NCI-H1436 (cell line): Measurements from ENCODE around the gene EGFL8.
A peak's percentile ranks its signal among the peaks of the same experiment; 100 is the strongest.

ENCODE experiments used
- DNase-seq: peaks from one replicate; lab custom pipeline; 2025; lab: John Stamatoyannopoulos, UW

Gene EGFL8

GRCh38 chr6:32168350-32168749, 4.0 kb downstream of the EGFL8 start:
- DNase-seq, result no peak

GRCh38 chr6:32168807-32169591, 4.6 kb downstream of the EGFL8 start:
- DNase-seq, result no peak

GRCh38 chr6:32170294-32170693, 5.9 kb downstream of the EGFL8 start:
- DNase-seq, result no peak

GRCh38 chr6:32171234-32171633, 6.8 kb downstream of the EGFL8 start:
- no peak for DNase-seq

DNA sequence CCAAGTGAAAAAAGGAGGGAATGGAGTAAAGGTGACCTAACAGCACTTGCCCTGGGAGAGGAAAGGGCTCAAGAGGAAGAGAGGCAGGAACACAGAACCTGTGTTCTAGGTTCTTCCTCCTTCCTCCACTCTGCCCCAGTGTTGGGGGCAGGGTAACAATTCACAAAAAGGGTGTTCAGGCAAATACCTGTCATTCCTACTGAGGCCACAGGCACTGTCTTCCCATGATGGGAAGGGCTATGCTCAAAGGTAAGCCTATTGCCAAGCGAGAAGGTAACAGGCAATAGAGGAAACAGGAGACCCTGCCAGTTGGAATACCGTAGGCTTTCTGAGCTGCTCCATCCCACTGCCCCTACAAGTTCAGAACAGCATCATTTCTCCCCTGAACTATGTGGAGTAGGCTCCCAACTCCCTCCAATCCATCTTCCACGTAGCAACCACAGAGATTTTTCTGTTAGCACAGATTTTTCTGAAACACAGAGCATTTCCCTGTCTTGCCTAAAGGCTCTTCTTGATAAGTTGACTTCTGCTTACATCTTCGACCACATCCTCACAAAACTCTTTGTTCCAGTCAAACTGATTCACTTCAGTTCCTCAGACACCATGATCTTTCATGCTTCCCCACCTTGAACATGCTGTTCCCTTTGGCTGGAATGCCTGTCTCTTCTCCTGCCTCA, 8.8 kb downstream of the EGFL8 start:
- DNase-seq, result no peak

DNA sequence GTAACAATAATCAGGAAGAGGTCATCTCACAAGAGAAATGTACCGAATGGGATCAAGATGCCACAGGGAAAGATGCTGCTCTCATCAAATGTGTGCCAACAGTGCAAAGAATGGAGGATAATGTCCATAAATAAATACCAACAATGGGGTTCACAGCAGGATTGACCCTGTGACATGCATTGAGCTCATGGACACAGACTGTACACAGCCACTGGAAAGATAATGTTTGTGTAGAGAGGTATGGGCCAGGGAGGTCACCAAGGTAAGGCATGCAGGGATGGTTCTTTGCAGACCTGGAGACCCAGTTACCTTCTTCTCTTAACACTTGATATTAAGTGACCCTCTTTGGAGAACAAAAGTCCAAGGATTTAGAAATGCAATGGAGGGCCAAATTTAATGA, 10.0 kb downstream of the EGFL8 start:
- no peak for DNase-seq

DNA sequence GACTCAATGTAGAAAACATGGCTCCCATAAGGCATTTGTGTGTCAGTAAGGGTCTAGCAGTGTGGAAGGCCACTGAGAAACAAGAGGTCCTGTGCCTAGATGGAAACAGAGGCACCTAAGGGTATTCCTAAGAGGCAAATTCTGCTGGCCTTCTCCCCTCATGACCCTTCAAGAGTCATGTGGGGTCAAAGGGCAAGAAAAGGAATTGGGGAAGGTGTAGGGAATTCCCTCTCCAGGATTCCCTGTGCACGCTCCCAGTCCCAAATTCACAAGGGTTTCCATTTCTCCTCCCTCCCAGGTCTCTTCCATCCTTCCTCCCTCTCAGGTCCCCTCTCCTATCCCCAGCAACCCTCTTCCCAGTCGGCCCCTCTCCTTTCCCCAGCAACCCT, 10.9 kb downstream of the EGFL8 start:
- no peak for DNase-seq

DNA sequence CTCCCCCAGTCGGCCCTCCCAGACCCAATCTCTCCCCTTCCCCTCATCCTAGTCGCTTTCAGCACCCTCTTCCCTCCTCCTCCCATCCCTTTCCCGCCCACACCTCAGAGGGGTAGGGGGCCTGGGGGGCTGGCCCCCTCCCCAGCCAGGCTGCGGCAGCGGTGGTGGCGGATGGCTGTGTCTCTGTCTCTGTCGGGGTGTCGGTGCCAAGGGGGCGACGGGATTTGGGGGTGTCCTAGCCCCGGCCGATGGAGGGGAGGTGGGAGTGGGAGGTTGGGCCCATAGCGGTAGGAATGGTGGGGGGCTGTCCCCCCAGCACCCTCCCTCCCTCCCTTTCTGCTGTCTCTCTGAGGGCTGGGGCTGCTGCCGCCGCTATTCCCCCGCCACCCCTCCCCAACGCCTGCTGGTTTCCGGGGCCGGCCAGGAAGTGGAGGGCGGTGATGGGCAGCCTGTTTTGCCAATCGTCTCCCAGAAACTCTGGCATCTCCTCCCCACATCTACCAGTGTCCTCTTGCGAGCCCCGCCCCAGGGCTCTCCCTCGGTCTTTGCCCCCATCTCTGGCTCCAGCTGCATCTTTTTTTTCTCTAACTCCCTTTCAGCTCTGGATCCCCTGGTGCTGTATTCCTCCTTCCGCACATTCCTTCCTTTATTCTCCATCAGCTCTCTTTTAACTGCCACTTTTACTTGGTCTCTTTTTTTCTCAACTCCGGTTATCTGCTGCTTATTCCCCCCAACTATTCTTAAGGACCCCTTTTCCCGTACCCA, 11.5 kb downstream of the EGFL8 start, which contains the start of gene AGPAT1:
Gene AGPAT1, minus strand, starts transcription at position 374 of the 765 bp plus-strand sequence. CDS start 4,588 bp downstream, outside the sequence.
- DNase-seq, result peak; percentile 93

GRCh38 chr6:32176476-32177182, 12.2 kb downstream of the EGFL8 start:
- DNase-seq, result no peak

- no peak for DNase-seq
Observed at GRCh38 chr6:32177183-32177787, 12.9 kb downstream of the EGFL8 start.

DNA sequence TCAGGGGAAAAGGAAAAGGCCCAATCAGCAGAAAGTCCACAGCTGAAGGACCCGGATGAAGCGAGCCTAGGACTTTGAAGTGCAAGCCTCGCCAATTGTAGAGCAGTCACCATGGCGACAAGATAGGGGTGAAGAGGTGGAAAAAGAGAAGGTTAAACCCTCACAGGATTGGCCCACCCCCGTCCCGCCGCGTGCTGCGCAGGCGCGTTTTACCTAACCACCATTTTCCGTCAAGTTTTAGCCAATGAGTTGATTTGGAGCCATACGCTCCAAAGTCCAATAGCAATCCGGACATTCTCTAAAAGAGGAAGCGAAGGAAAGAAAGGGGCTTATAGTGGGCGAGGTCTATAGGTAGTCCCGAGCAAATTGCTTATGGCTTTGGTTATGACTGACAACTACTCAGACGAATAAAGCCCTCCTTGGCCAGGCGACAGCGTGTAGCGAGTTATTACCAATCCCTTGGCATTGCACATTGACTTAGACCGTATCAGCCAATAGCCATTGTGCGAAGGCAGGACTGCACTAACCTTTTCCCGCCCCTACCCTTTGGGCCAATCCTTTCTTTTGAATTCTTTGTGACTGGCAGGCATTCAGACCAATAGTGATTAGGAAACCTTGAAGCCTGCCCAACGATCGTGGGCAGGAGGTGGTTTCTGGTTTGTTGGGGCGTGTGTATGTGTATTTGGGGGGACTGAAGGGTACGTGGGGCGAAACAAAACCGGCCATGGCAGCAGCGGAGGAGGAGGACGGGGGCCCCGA, 13.6 kb downstream of the EGFL8 start, which contains the start of gene RNF5:
Gene RNF5, plus strand, starts transcription at position 618 of the 759 bp plus-strand sequence. Its CDS starts 107 bp downstream, at position 725.
- DNase-seq, result peak; percentile 92

DNA sequence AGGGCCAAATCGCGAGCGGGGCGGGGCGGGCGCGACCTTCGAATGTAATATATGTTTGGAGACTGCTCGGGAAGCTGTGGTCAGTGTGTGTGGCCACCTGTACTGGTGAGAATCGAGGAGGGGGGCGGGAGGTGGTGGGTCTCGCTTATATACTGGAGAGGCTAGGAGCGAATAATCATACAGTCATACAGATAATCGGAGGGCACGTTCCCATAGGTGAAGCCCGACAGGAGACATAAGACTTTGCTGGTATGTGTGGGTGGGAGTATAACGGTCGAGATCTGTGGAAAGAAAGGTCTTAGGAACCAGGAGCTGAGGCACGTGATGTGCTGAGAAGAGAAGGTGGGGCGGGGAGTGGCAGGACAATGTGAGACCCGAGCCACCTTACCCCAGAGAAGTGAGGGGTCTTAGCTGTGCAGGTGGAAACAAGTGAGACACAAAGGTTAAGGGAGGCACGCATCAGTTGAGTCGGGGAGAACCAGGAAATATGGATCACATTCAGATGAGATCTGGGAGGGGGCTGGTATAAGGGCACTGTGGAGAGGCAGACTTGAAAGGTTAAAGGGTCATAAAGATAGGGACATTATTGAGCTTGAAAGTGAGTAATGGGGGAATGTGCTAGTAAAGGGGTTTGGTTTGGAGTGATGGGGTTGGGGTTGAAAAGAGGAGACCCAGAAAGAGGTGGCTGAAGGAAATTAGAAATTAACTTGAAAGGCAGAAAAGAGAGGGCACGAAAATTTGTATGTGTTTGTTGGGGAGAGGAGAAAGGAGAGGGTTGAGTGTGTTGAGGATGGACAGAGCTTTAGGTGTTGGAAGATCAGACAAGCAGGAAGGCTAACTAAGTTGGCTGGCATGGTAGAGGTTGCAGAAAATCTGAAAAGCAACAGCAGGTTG, 14.4 kb downstream of the EGFL8 start:
- no peak for DNase-seq

- DNase-seq, result no peak
Observed at GRCh38 chr6:32179766-32180405, 15.5 kb downstream of the EGFL8 start.

- DNase-seq, result no peak
Observed at GRCh38 chr6:32181148-32181702, 16.8 kb downstream of the EGFL8 start.

DNA sequence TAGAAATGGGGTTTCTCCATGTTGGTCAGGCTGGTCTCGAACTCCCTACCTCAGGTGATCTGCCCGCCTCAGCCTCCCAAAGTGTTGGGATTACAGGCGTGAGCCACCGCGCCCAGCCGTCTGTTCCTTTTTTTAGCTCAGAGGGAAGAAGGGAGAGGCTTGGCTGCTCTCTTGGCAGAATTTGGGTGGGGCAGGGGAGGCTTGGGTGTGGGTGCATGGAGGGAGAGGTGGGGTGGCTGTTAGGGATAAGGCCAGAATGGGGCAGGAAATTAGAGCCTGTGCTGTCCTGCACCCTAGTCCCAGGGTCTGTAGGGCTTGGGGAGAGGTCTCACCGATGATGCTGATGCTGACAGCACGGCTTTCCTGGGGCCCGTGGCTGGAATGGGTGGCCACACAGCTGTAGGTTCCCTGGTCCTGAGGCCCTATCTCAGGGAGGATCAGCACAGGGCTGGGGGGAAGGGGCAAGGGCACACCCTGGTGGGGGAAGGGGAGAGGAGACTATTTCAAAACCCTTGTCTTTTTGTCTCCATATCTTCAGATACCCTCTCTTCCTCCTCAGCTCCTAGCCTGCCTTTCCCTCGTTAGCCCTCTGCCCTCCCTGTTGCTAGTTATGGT, 17.6 kb downstream of the EGFL8 start:
- DNase-seq, result no peak

GRCh38 chr6:32182555-32182981, 18.2 kb downstream of the EGFL8 start:
- no peak for DNase-seq

DNA sequence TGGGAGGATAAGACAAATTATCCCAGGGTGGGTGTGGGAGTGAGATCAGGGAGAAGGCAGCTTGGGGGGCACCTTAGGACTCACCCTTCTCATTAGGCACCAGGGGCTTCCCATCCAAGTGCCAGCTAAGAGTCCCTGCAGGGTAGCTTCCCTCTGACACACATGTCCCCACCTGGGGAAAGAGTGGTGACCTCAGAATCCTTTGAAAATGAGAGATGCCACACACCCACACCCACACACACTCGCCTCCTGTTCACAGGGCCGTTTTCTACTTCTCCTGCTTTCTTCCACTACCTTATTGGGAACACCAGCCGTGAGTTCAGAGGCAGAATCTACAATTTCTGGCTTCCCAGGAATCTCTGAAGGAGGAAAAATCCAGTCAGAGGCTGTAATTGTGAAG, 18.6 kb downstream of the EGFL8 start:
- DNase-seq, result no peak

GRCh38 chr6:32183483-32184083, 19.2 kb downstream of the EGFL8 start:
- no peak for DNase-seq
